NCI-H524 (cell line): ENCODE measurements around the gene STUM.
"Not testable (repeated sequence)": the region's sequence is repeated elsewhere in the genome, so short reads cannot be mapped to it uniquely, and the experiment has no call there.

Experiments
- DNase-seq, 2 experiments: peaks; one replicate each; lab custom pipeline; 2025; lab: John Stamatoyannopoulos, UW

Gene STUM

DNA sequence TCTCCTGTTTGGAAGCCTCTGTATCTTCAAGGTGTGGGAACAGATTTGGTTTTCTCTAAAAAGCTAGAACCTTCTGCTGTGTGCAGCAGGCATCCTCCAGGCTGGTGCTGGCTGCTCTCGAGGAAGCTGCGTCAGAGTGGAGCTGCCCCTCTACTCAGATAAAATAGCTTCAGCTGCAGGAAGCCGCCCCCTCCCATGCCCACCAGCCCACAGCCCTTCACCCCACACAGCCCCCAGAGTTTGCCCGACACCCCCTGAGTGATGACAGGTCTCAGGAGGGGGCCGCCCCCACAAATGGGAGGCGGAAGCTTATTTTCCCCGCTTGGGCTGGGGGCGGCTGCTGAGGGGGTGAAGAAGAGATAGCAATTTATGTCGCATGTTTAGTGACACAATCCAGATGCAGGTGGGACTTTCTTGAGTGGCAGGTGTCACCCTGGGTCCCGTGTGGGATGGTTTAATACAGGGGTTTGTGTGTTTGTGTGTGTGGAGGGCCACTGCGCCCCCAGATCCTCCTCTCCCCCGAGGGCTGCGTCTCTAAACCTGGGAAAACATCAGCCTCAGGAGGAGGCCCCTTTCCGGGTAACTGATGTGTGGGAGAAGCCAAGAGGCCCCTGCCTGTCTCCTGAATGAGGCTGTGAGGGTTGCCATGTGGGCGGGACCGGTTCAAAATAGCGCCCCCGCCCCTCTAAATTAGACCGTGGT, 55.4 kb downstream of the STUM start:
- DNase-seq = no peak

DNA sequence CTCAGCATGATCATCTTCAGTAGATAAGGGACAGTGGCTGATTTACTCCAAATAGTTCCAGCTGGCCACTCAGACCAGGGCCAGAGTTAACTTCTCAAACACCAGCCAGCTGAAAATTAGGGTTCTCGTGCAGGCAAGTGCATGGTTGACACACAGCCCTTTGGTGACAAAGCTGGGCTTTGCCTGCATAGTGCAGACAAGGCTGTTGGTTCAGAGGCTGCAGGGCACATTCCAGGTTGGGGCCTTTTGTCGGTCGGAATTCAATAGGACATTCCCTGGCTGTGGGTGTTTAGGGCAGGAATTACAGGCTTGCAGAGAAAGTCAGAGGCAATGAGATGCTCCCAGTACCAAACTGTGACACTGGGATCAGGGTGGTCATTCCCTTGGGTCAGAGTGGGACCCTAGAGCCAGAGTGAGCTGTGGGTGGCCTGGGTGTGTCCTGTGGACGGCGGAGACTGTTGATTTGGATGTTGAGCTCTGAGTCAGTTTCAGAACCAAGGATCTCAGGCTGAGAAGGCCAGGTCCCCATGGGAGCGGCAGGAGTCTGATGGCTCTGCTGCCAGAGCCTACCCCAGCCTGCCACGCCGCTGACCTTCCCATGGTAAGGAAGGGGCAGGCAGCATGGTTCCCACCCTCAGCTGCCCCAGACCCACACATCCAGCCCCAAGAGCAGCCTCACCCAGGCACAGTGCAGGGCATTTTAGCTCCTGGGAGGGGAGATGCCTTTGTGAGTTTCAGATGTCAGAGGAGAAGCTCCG, 56.2 kb downstream of the STUM start:
- DNase-seq = no peak

- DNase-seq = no peak
Observed at GRCh38 chr1:226605318-226605950, 56.9 kb downstream of the STUM start.

GRCh38 chr1:226606311-226607267, 58.0 kb downstream of the STUM start:
- no peak for DNase-seq

DNA sequence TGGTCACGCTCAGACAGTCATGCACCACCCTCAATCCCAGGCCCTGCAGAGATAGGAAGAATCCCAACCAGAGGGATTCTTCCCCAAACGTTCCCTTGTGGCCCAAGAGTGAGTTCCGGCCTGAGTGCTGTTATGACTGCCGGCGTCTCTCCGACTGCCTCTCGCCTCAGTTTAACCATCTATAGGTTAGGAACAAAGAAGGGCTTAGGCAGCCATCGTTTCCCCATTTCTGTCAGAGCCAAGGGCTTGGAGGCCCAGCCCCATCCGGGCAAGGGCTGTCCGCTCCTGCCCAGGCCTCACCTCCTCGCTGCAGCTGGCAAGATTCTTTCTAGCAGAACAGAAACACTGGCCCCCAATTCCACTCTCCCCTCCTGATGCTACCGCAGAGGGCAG, 58.7 kb downstream of the STUM start:
- no peak for DNase-seq

- no peak for DNase-seq
Observed at GRCh38 chr1:226607821-226608220, 59.3 kb downstream of the STUM start.

DNA sequence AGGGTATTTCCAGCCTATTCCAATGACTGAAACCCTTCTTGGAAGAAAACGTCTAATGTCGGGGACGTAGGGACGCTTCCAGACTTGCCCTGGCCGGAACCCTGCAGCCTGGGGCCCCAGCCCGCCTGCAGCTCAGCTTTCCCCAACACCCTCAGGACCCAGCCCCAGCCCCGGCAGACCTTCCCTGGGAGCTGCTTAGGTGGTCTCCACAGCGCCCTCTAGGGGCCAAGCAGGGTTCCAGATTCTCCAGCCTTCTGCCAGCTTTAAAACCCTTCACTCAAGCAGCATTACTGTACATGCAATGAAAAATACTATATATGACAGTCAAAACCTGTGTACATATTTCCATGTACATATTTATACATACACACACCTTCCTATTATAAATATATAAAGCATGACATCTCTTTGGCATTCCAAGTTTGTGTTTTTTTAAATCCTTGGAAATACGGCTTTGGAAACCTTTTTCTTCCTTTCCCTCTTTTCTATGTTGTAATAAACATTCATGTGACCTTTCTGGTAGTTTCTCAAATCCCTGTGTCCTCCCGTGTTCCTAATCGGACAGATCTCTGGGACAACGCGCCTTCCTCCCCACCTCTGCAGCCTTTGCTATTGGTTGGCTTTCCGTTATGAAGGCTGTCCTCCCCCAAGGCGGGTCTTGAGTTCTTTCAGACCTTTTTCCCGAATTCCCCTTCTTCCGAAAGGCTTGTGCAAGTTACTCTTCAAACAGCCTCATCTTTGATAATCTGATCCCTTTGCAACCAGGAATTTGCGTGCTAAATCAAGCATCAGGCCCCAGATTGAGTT, 60.3 kb downstream of the STUM start:
- DNase-seq = peak; percentile 34 to 63

DNA sequence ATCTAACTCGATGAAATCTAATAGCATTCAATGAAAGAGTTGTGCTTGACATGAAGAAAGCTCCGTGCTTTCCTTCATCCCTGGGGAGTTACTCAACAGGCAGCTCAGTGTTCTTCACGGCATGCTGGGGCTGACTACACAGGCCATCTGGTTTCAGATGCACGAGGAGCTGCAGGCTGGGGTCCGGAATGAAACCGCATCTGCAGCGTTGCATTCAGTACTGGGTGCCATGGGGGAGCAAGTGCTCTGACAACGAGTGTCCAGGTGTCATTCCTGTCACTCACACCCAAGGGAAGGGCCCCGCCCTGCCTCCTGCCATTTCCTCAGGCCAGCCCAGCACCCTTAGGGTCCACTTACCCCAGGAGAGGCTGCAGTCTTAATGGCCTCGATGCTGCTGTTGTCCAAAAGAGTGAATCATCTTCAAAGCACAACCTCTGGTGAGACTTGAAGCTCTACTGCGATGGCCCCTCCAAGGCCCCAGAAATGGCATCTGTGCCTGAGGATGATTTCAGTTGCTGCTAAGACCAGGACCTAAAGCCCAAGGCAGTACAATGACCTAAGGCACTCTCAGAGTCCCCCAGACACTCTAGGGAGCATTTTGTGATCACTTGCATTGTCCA, 61.4 kb downstream of the STUM start:
- peak in 1 of 2 experiments; percentile 68 for DNase-seq

- no peak for DNase-seq
Observed at GRCh38 chr1:226610671-226611070, 62.1 kb downstream of the STUM start.

- DNase-seq = no peak
Observed at GRCh38 chr1:226611301-226611700, 62.7 kb downstream of the STUM start.

- DNase-seq = not testable (repeated sequence)
Observed at GRCh38 chr1:226611980-226612379, 63.4 kb downstream of the STUM start.

GRCh38 chr1:226615876-226616275, 67.3 kb downstream of the STUM start:
- no peak for DNase-seq

DNA sequence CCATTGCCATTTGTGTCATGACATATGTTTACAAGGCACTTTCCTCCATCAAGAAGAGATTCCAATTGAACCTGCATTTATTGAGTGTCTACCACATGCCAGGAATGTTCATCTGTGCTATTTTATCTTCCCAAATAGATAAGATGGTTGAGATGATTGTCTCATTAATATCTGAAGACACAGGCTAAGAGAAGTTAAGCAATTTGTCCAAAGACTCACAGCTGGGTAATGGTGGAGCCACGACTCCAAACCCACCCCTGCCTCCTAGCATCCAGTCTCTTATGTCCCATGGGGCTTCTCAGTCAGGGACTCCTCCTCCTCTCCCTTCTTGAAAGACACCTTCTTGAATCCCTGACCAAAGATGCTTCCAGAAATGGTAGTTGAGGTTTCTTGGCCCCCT, 68.1 kb downstream of the STUM start:
- no peak for DNase-seq

GRCh38 chr1:226617109-226617508, 68.5 kb downstream of the STUM start:
- no peak for DNase-seq

GRCh38 chr1:226617719-226618118, 69.2 kb downstream of the STUM start:
- DNase-seq = not testable (repeated sequence)

DNA sequence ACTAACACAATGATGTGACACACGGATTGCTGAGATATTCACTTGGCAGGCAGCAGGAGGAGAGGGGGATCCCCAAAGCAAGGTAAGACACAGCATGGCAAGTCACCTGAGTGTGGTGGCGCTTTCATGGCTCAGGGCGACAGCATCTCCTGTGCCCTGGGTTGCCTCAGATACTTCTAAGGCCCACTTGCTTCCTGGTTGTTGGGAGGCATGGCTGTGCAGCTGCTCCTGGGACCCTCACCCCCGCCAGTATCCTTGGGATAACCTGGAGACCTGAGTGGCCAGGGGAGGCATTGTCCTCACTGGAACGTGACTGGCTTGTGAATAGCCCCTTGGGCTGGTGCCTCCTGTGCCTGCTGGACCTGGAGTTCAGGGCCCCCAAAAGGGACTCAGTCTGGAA, 69.8 kb downstream of the STUM start:
- no peak for DNase-seq

- no peak for DNase-seq
Observed at GRCh38 chr1:226619031-226619430, 70.5 kb downstream of the STUM start.

DNA sequence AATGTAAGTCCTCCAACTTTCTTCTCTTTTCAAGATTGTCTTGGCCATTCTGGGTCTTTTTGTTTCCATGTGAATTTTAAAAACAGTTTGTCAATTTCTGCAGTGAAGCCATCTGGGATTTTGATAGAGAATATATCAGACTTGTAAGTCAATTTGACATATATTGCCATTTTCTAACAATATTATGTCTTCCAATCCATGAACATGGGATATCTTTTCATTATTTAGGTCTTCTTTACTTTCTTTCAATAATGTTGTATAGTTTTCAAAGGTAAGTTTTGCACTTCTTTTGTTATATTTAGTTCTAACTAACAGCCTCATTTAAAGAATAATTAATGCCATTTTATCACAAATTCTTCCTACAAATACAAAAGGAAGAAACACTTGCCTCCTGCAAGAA, 73.4 kb downstream of the STUM start:
- DNase-seq = no peak

DNA sequence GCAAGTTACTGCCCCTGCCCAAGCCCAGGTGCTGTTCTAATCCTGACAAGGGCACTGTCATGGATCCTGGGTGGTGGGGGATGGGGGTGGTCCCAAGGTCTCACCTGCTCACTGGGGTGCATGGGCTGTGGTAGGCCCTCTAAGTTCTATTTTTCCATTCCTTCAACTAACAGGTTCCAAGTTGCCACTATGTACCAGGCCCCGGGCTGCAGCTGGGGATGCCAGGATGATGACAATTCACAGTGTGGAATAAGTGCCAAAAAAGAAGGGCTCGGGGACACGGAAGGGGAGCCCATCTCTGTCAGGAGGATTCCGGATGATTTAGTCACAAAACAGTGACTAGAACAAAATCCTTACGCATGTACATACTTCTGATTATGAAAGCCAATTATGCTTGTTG, 76.0 kb downstream of the STUM start:
- no peak for DNase-seq

DNA sequence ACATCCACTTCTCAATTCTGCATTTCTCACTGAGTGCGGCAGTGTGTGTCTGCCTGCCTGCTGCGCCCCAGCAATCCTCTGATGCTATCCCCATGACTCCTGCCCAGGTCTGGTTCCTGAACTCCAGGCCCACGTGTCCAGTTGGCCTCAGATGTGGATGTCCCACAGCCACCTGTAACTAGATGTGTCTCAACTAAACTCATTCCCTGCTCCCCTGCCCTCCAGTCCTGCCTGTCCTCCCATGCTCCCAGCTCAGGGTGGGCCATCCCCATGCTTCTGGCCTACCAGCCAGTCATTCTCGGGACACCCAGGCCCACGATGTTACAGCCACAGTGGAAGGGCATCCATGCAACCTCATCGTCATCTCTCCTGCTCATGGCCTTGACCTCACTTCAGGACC, 76.8 kb downstream of the STUM start:
- DNase-seq = no peak
